ENCODE results near the gene YIF1B. TPM values are rescaled to one million over a fixed set of nuclear protein-coding genes. Genes with fewer than 3 reads are reported as not detected.
A peak's percentile ranks its signal among the peaks of the same experiment; 100 is the strongest.
"Not testable (repeated sequence)": the region's sequence is repeated elsewhere in the genome, so short reads cannot be mapped to it uniquely, and the experiment has no call there.

YIF1B gene
- 72.2 and 90.6 TPM in 2 replicates for total RNA-seq

GRCh38 chr19:38315657-38316476 lies at the start of gene YIF1B:
TSS of gene YIF1B (minus strand) at chr19:38315947. CDS start at chr19:38315917, 30 bp downstream.
- H3K4me3 ChIP-seq (ENCODE audit: low read depth, low read length), result peak within 1 kb of the TSS; percentile 97
- peak; percentile 77 for DNase-seq (ENCODE audit: low read depth)
- TF ChIP-seq CTCF (conservative IDR thresholded peaks at IDR 0.05; ENCODE audit: low read depth, low read length), result no peak

GRCh38 chr19:38362946-38363688 lies 47.4 kb upstream of the YIF1B start:
- not testable (repeated sequence) for H3K4me3 ChIP-seq (ENCODE audit: low read depth, low read length); DNase-seq (ENCODE audit: low read depth)

- peak overlapping the region; percentile 57 for H3K4me3 ChIP-seq (ENCODE audit: low read depth, low read length)
- TF ChIP-seq CTCF (conservative IDR thresholded peaks at IDR 0.05; ENCODE audit: low read depth, low read length), result no peak
- no peak for DNase-seq (ENCODE audit: low read depth)
These were observed 46.6 kb upstream of the YIF1B start for GRCh38 chr19:38362076-38362945.

GRCh38 chr19:38361633-38362075 lies 45.9 kb upstream of the YIF1B start:
- TF ChIP-seq CTCF (conservative IDR thresholded peaks at IDR 0.05; ENCODE audit: low read depth, low read length), result no peak
- H3K4me3 ChIP-seq (ENCODE audit: low read depth, low read length), result peak overlapping the region; percentile 57
- DNase-seq (ENCODE audit: low read depth), result no peak

- peak overlapping the region; percentile 57 for H3K4me3 ChIP-seq (ENCODE audit: low read depth, low read length)
- no peak for DNase-seq (ENCODE audit: low read depth)
- TF ChIP-seq CTCF (conservative IDR thresholded peaks at IDR 0.05; ENCODE audit: low read depth, low read length), result no peak
These were observed 45.3 kb upstream of the YIF1B start for GRCh38 chr19:38360839-38361631.

GRCh38 chr19:38360351-38360750 lies 44.6 kb upstream of the YIF1B start:
- TF ChIP-seq CTCF (conservative IDR thresholded peaks at IDR 0.05; ENCODE audit: low read depth, low read length), result no peak
- no peak for DNase-seq (ENCODE audit: low read depth)
- H3K4me3 ChIP-seq (ENCODE audit: low read depth, low read length), result no peak overlapping the region
